ENCODE measurements around the gene VSX1.

Gene VSX1

DNA sequence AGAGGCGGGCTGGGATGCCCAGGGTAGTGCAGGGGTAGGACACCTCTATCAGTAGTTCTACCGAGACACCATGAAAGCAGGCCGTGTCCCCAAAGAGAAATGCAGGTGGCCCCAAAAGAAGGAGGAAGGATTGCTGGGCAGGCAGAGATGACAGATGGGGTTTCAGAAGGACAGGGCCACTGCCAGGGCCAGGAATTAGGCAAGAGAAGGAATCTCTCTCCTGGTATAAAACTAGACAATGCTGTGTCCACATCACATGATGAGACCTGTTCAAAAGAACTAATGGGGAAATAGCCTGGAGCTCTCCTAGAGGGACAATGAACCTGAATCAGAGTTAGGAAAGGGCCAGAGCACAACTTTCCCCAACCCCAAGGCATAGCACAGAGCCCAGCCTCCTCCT, 21.6 kb upstream of the VSX1 start (continued):
- TF ChIP-seq, protein P1, sequence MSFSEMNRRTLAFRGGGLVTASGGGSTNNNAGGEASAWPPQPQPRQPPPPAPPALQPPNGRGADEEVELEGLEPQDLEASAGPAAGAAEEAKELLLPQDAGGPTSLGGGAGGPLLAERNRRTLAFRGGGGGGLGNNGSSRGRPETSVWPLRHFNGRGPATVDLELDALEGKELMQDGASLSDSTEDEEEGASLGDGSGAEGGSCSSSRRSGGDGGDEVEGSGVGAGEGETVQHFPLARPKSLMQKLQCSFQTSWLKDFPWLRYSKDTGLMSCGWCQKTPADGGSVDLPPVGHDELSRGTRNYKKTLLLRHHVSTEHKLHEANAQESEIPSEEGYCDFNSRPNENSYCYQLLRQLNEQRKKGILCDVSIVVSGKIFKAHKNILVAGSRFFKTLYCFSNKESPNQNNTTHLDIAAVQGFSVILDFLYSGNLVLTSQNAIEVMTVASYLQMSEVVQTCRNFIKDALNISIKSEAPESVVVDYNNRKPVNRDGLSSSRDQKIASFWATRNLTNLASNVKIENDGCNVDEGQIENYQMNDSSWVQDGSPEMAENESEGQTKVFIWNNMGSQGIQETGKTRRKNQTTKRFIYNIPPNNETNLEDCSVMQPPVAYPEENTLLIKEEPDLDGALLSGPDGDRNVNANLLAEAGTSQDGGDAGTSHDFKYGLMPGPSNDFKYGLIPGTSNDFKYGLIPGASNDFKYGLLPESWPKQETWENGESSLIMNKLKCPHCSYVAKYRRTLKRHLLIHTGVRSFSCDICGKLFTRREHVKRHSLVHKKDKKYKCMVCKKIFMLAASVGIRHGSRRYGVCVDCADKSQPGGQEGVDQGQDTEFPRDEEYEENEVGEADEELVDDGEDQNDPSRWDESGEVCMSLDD (tag by site-specific recombination; IDR thresholded peaks at IDR 0.05) = no peak
- TF ChIP-seq ZBTB8A (tag by site-specific recombination; IDR thresholded peaks at IDR 0.05) (no peak), ZNF558 (tag by site-specific recombination; IDR thresholded peaks at IDR 0.05) (no peak), ZNF600 (tag by site-specific recombination; IDR thresholded peaks at IDR 0.05) (no peak), ZFP69B (tag by site-specific recombination; IDR thresholded peaks at IDR 0.05) (no peak), ZNF10 (tag by site-specific recombination; IDR thresholded peaks at IDR 0.05) (no peak), ZNF174 (tag by site-specific recombination; IDR thresholded peaks at IDR 0.05) (no peak), ZNF121 (tag by site-specific recombination; IDR thresholded peaks at IDR 0.05) (no peak), ZNF416 (tag by site-specific recombination; IDR thresholded peaks at IDR 0.05) (no peak), ZXDB (tag by site-specific recombination; IDR thresholded peaks at IDR 0.05) (no peak)
- TF ChIP-seq, protein P2, sequence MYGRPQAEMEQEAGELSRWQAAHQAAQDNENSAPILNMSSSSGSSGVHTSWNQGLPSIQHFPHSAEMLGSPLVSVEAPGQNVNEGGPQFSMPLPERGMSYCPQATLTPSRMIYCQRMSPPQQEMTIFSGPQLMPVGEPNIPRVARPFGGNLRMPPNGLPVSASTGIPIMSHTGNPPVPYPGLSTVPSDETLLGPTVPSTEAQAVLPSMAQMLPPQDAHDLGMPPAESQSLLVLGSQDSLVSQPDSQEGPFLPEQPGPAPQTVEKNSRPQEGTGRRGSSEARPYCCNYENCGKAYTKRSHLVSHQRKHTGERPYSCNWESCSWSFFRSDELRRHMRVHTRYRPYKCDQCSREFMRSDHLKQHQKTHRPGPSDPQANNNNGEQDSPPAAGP (tag by site-specific recombination; IDR thresholded peaks at IDR 0.05) = no peak
- TF ChIP-seq, protein P3, sequence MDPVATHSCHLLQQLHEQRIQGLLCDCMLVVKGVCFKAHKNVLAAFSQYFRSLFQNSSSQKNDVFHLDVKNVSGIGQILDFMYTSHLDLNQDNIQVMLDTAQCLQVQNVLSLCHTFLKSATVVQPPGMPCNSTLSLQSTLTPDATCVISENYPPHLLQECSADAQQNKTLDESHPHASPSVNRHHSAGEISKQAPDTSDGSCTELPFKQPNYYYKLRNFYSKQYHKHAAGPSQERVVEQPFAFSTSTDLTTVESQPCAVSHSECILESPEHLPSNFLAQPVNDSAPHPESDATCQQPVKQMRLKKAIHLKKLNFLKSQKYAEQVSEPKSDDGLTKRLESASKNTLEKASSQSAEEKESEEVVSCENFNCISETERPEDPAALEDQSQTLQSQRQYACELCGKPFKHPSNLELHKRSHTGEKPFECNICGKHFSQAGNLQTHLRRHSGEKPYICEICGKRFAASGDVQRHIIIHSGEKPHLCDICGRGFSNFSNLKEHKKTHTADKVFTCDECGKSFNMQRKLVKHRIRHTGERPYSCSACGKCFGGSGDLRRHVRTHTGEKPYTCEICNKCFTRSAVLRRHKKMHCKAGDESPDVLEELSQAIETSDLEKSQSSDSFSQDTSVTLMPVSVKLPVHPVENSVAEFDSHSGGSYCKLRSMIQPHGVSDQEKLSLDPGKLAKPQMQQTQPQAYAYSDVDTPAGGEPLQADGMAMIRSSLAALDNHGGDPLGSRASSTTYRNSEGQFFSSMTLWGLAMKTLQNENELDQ (tag by site-specific recombination; IDR thresholded peaks at IDR 0.05; ENCODE audit: low read depth) = no peak

DNA sequence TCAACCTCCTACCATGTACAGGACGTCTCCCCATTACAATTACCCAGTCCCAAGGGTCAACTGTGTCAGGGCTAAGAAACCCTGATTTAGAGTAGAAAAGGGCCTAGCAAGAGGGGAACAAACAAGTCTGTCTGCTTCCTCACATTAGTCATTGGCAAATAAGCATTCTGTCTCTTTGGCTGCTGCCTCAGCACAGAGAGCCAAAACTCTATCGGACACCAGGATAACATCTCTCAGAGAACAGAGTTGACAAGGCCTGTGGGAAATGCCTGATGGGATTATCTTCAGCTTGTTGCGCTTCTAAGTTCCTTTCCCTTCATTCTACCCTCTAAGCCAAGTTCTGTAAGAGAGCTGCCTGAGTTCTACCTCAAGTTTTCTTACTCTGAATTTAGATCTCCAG, 19.0 kb upstream of the VSX1 start:
- no peaks in the 10 kb centered on the region for H3K9me3 ChIP-seq (ENCODE audit: control insufficient read depth, insufficient read depth, low read depth, low read length)
- ChIA-PET POLR2A (no interaction called here), CTCF (interaction anchor here (1.0 kb wide), 1 partner anchor 9 kb away, joined by 3 read pairs; no protein-coding TSS in a partner anchor)

DNA sequence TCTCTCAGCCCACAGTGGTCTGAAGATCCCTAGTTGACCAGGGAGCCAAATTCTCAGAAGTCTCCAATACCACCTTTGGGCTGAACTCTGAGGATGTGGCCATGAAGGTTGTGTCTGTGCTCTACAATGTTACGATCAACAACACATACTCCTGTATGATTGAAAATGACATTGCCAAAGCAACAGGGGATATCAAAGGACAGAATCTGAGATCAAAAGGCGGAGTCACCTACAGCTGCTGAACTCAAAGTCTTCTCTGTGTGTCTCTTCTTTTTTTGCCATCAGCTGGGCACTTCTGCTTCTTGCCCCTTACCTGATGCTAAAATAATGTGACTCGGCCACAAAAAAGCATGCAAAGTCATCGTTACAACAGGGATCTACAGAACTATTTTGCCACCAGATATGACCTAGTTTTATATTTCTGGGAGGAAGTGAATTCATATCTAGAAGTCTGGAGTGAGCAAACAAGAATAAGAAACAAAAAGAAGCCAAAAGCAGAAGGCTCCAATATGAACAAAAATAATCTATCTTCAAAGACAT, 17.7 kb upstream of the VSX1 start:
- Histone ChIP-seq H3K27ac (ENCODE audit: extremely low read depth, low read depth, low read length) (no peak overlapping the region), H3K4me1 (ENCODE audit: control insufficient read depth, insufficient read depth, low read length) (no peaks in the 10 kb centered on the region), H3K4me3 (ENCODE audit: low read depth, low read length) (no peak overlapping the region), H3K36me3 (ENCODE audit: control insufficient read depth in 2 of 2, insufficient read depth in 1 of 2, low read length in 2 of 2) (no peaks in the 10 kb centered on the region), H3K9me3 (ENCODE audit: control insufficient read depth, insufficient read depth, low read depth, low read length) (no peaks in the 10 kb centered on the region)
- CTCF ChIA-PET = interaction anchor here (0.6 to 1.0 kb wide), 2 partner anchors 8 to 23 kb away, joined by 3 to 5 read pairs; no protein-coding TSS in a partner anchor
- POLR2A ChIA-PET = no interaction called here
- TF ChIP-seq ZNF530 (tag by site-specific recombination; IDR thresholded peaks at IDR 0.05; ENCODE audit: low read depth) (no peak), ZFP41 (tag by site-specific recombination; IDR thresholded peaks at IDR 0.05; ENCODE audit: borderline replicate concordance) (no peak), ZNF37A (tag by site-specific recombination; IDR thresholded peaks at IDR 0.05) (no peak), ZNF350 (tag by site-specific recombination; IDR thresholded peaks at IDR 0.05) (no peak), SP2 (tag by site-specific recombination; IDR thresholded peaks at IDR 0.05) (no peak), KLF9 (tag by site-specific recombination; IDR thresholded peaks at IDR 0.05; ENCODE audit: low read depth) (no peak), ZNF596 (tag by site-specific recombination; IDR thresholded peaks at IDR 0.05) (no peak), ZEB2 (tag by site-specific recombination; IDR thresholded peaks at IDR 0.05) (no peak), ZNF514 (tag by site-specific recombination; IDR thresholded peaks at IDR 0.05) (no peak), ZNF623 (tag by site-specific recombination; IDR thresholded peaks at IDR 0.05) (no peak)
- TF ChIP-seq, protein P4, sequence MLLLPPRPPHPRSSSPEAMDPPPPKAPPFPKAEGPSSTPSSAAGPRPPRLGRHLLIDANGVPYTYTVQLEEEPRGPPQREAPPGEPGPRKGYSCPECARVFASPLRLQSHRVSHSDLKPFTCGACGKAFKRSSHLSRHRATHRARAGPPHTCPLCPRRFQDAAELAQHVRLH (tag by site-specific recombination; IDR thresholded peaks at IDR 0.05) = no peak
- TF ChIP-seq, protein P5, sequence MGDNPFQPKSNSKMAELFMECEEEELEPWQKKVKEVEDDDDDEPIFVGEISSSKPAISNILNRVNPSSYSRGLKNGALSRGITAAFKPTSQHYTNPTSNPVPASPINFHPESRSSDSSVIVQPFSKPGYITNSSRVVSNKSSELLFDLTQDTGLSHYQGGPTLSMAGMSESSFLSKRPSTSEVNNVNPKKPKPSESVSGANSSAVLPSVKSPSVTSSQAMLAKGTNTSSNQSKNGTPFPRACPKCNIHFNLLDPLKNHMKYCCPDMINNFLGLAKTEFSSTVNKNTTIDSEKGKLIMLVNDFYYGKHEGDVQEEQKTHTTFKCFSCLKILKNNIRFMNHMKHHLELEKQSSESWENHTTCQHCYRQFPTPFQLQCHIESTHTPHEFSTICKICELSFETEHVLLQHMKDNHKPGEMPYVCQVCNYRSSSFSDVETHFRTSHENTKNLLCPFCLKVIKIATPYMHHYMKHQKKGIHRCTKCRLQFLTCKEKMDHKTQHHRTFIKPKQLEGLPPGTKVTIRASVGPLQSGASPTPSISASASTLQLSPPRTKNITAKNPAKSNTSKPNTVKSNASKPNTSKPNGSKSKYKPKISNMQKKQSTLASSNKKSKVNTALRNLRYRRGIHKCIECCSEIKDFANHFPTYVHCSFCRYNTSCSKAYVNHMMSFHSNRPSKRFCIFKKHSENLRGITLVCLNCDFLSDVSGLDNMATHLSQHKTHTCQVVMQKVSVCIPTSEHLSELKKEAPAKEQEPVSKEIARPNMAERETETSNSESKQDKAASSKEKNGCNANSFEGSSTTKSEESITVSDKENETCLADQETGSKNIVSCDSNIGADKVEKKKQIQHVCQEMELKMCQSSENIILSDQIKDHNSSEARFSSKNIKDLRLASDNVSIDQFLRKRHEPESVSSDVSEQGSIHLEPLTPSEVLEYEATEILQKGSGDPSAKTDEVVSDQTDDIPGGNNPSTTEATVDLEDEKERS (tag by site-specific recombination; IDR thresholded peaks at IDR 0.05) = no peak

More for the DNA sequence above, 19.0 kb upstream of the VSX1 start:
- Histone ChIP-seq H3K4me3 (ENCODE audit: low read depth, low read length) (no peak overlapping the region), H3K4me1 (ENCODE audit: control insufficient read depth, insufficient read depth, low read length) (no peaks in the 10 kb centered on the region), H3K27ac (ENCODE audit: extremely low read depth, low read depth, low read length) (no peak overlapping the region), H3K36me3 (ENCODE audit: control insufficient read depth in 2 of 2, insufficient read depth in 1 of 2, low read length in 2 of 2) (no peaks in the 10 kb centered on the region)
- TF ChIP-seq ZNF558 (tag by site-specific recombination; IDR thresholded peaks at IDR 0.05) (no peak), ZNF239 (tag by site-specific recombination; IDR thresholded peaks at IDR 0.05) (no peak), ZNF785 (tag by site-specific recombination; IDR thresholded peaks at IDR 0.05) (no peak), ZEB2 (tag by site-specific recombination; IDR thresholded peaks at IDR 0.05) (no peak), ZSCAN30 (tag by site-specific recombination; IDR thresholded peaks at IDR 0.05) (no peak)

Measured in HEK293 (cell line).